LNCAP (cell line): ENCODE data around the gene ARMH3.

Source experiments
- TF ChIP-seq, protein P1 (sequence below): fragments of 450-650 bp; IDR thresholded peaks from 2 replicates; pipeline ENCODE4 v1.5.1; 2017; ENCODE audit warnings: mild to moderate bottlenecking

ARMH3 gene

DNA sequence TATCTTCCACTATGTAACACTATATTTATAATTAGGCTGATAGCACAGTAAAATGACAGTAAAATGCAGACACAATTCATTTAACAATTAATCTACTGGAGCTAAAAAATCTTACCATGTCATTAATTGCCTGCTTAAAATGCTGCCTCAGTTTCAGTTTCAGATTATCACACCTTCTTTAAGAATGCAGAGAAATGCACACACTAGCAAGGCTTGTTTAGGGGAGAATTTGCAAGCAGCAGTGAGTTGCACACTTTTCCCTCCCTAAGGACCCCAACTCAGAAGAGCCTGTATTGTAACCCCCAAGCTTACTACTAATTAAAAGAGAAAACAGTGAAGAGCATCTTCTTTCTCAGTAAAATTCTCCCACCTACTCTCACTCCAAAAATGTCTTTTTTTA is 132.7 kb downstream of the ARMH3 start:
- TF ChIP-seq, protein P1, sequence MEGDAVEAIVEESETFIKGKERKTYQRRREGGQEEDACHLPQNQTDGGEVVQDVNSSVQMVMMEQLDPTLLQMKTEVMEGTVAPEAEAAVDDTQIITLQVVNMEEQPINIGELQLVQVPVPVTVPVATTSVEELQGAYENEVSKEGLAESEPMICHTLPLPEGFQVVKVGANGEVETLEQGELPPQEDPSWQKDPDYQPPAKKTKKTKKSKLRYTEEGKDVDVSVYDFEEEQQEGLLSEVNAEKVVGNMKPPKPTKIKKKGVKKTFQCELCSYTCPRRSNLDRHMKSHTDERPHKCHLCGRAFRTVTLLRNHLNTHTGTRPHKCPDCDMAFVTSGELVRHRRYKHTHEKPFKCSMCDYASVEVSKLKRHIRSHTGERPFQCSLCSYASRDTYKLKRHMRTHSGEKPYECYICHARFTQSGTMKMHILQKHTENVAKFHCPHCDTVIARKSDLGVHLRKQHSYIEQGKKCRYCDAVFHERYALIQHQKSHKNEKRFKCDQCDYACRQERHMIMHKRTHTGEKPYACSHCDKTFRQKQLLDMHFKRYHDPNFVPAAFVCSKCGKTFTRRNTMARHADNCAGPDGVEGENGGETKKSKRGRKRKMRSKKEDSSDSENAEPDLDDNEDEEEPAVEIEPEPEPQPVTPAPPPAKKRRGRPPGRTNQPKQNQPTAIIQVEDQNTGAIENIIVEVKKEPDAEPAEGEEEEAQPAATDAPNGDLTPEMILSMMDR = no peak

GRCh38 chr10:101922846-101923245 is 133.1 kb downstream of the ARMH3 start:
- TF ChIP-seq, protein P1 = no peak

DNA sequence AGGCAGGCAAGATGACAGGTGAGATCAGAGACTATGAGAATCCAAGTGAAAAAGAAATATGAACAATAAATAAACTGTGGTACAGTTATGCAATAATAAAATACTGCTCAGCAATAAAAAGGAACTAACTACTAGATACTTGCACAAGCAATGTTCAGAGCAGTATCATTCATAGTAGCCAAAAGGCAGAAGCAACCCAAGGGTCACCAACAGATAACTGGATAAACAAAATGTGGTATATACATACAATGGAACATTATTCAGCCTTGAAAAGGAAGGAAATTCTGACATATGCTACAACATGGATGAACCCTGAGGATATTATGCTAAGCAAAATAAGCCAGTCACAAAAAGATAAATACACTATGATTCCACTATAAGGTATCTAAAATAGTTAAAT is 135.4 kb downstream of the ARMH3 start:
- TF ChIP-seq, protein P1 = no peak

DNA sequence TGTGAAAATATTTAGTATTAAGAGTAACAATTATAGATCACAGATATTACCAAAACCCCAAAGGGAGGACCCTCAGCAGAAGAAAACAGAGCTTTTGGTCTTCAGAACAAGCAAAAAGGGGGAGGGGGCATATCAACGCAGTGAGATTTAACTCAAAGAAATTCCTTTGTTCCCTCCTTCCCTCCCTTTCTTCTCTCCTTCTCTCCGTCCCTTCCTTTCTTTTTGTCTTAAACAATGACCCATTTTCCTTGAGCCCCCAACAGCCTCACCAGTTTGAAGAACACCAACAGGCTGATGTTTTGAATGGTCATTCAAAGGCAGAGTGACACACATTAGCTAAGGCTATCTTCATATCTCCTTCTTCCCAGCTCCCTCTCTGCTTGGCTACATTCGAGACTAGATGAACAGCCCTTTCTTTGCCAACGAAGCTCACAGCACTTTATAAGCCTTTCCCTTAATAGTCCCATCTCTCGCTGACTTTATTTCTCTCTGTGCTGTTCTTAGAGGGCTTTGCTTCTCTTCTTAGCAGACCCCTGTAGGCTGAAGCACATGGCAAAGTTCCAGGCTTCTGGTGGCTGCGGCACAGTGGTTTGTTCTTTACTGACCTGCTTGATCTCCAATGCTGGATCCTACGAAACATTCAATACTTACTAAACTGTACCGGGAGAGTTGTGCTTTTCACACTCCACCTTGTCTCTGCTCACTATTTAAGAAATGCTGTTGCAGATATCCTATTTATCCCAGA is 136.8 kb downstream of the ARMH3 start:
- TF ChIP-seq, protein P1 = no peak

DNA sequence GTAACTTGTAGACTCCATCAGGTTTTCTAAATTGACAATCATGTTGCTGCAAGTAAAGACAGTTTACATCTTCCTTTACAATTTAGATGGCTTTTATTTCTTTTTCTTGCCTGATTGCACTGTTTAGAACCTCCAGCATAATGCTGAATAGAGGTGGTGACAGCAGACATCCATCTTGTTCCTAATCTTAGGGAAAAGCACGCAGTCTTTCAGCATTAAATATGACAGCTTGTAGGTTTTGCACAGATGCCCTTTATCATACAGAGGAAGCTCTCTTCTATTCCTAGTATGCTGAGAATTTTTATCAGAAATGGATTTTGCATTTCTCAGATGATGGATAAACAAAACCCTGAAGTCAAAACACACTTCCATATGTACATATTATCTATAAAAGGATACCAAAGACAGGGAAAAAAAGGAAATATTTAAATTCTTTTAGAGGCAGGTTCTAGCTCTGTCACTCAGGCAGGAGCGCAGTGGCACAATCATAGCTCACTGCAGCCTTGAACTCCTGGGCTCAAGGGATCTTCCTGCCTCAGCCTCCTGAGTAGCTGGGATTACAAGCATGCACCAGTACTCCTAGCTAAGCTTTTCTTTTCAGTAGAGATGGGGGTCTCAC is 143.3 kb downstream of the ARMH3 start:
- TF ChIP-seq, protein P1 = no peak

DNA sequence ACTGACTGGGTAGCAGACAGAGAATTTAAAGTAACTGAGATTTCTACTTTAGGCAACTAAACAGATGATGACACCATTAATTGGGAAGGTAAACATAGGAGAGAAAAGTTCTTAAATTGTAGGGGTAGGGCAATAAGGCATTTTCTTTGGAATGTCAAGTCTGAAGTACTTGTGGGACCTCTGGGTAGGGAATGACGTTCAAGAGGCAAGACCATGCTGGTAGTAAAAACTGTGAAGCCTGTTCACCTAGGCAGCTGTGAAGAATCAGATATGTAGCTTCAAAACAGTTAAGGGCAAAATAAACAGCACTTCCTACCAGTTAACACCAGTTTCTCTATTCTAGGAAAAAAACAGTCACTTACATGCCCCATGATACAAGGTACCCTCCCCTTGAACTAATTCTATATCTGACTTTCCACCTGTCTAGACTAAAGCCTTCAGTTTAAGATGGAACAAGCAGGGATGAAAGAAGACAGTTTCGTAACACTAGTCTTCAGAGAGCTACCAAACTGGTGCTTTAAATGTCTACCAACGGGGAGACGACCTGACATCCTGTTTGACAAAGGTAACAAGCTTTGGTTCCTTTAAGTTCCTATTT is 149.3 kb downstream of the ARMH3 start:
- TF ChIP-seq, protein P1 = no peak

DNA sequence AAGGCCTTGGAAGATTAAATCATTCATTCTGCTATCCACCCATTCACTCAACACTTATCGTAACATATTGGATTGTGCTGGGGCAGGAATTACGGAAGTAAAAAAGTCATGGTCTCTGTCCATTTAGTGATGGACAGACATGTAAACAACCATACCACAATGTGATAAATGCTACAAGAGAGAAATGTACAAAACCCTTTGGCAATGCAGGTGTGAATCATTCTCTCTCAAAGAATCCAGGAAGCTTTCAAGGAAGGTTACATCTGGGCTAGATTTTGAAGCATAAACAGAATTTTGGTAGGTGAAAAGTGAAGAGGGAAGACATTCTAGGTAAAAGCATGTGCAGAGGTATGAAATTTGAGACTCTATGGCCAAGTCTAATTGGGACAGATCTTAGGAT is 150.7 kb downstream of the ARMH3 start:
- TF ChIP-seq, protein P1 = no peak
